Body of pancreas (tissue), 4 donors: ENCODE results near the gene LGALS3. TPM values are rescaled to one million over a fixed set of nuclear protein-coding genes. Genes with fewer than 3 reads are reported as not detected.

Source experiments
- ATAC-seq: fragments of 150-250 bp; one replicate; pipeline ENCODE4 v1.9.1; 2016
- DNase-seq, 4 donors: peaks; one replicate each; pipeline ENCODE4 v3.0.0-alpha.2; 2019
- H3K27ac ChIP-seq, 4 donors: fragments of 200-600 bp; sonication (generic); 1 replicate in 3 of 4; 2 replicates in 1 of 4; pipeline versions ENCODE4 v1.5.1 to v1.6.1; 2016 to 2019; ENCODE audit warnings: mild to moderate bottlenecking in 1 of 4, mixed read lengths in 1 of 4, moderate library complexity in 1 of 4
- H3K27me3 ChIP-seq, 2 donors: fragments of 200-600 bp; sonication (generic); one replicate each; pipeline ENCODE4 v1.6.0; 2016; ENCODE audit warnings: mild to moderate bottlenecking in 1 of 2
- H3K36me3 ChIP-seq, 2 donors: fragments of 200-600 bp; sonication (generic); replicated peaks in 1 of 2; 2 replicates each; pipeline ENCODE4 v1.5.1; 2016; ENCODE audit warnings: low read depth in 2 of 2; ENCODE audit not compliant: insufficient read depth in 1 of 2
- H3K4me1 ChIP-seq: fragments of 200-600 bp; sonication (generic); one replicate; pipeline ENCODE4 v1.6.0; 2016
- H3K4me3 ChIP-seq, 2 donors: fragments of 200-600 bp; sonication (generic); 1 replicate in 1 of 2; 2 replicates in 1 of 2; pipeline ENCODE4 v1.5.1; 2016 to 2019
- H3K9me3 ChIP-seq, 3 donors: fragments of 200-600 bp; sonication (generic); 1 replicate in 2 of 3; 2 replicates in 1 of 3; pipeline ENCODE4 v1.5.1; 2016
- CTCF ChIP-seq, 7 experiments: fragments of 450-650 bp in 4 of 7; fragments of 200-600 bp in 3 of 7; sonication (generic) in 3 of 7; IDR thresholded peaks; one replicate each; pipeline ENCODE4 v1.5.1; 2016 to 2019; ENCODE audit warnings: antibody characterized with exemption in 7 of 7
- POLR2A ChIP-seq, 3 donors: fragments of 450-650 bp; IDR thresholded peaks; one replicate each; pipeline ENCODE4 v1.6.1; 2016; ENCODE audit warnings: antibody characterized with exemption in 3 of 3, mild to moderate bottlenecking in 2 of 3
- whole genome bisulfite sequencing, 2 donors: methylation state at CpG; one replicate each; pipeline ENCODE4 v1.1.5; 2017; 5-methylcytosine and 5-hydroxymethylcytosine counted together
- intact Hi-C: fragments of 100-400 bp; cut with DNase I; formaldehyde crosslinking; loops from one replicate; pipeline ENCODE4 v1.15.1; 2023
- total RNA-seq, 2 donors: library from RNA; depleted of rRNA; stranded (reverse); fragments of >200 nt; gene quantifications; one replicate each; pipeline ENCODE4 v1.1.0, GENCODE V29; 2016

The LGALS3 gene
- total RNA-seq, 2 donors from 2014 or later: 53.4 to 145 TPM

GRCh38 chr14:55128386-55129085 lies 516 bp upstream of the LGALS3 start:
- intact Hi-C loops: no loop called here
- Histone ChIP-seq H3K4me3 (peak overlapping the region; percentile 31 to 57), H3K36me3 (no peaks in the 10 kb centered on the region), H3K27ac (peak overlapping the region; percentile 83 to 91 (median 88)), H3K9me3 (no peaks in the 10 kb centered on the region), H3K27me3 (no peaks in the 10 kb centered on the region), H3K4me1 (peaks cover 33% of the 10 kb centered on the region)
- ATAC-seq (no peak), DNase-seq (no peak)
- 21% methylated on average over 13 to 15 of the region's 20 CpGs for whole genome bisulfite sequencing, 2 donors
- TF ChIP-seq POLR2A (IDR thresholded peaks at IDR 0.05): peak in 2 of 3 donors; percentile 41 to 55
- TF ChIP-seq CTCF (IDR thresholded peaks at IDR 0.05): no peak

- peak overlapping the region; percentile 83 to 91 (median 88) for H3K27ac ChIP-seq
- 1% methylated on average over 13 to 48 of the region's 53 CpGs for WGBS, 2 donors
- H3K36me3 ChIP-seq: no peaks in the 10 kb centered on the region
- peaks cover 35% of the 10 kb centered on the region for H3K4me1 ChIP-seq
- peak overlapping the region; percentile 31 to 57 for H3K4me3 ChIP-seq
- DNase-seq (peak; percentile 60 to 71 (median 67)), ATAC-seq (peak; percentile 68)
- intact Hi-C loops: loop anchor here (5.0 kb wide), 1 partner anchor 37 kb away; no protein-coding TSS in a partner anchor
- TF ChIP-seq CTCF (IDR thresholded peaks at IDR 0.05) (no peak), POLR2A (IDR thresholded peaks at IDR 0.05) (peak in 2 of 3 donors; percentile 53 to 67)
- H3K9me3 ChIP-seq: no peaks in the 10 kb centered on the region
- H3K27me3 ChIP-seq: no peaks in the 10 kb centered on the region
These were observed 560 bp downstream of the LGALS3 start for GRCh38 chr14:55129428-55130195.

- DNase-seq (peak; percentile 17 to 39 (median 34)), ATAC-seq (peak; percentile 13)
- Histone ChIP-seq H3K4me3 (peak overlapping the region; percentile 31 to 57), H3K36me3 (no peaks in the 10 kb centered on the region), H3K9me3 (no peaks in the 10 kb centered on the region), H3K27me3 (no peaks in the 10 kb centered on the region), H3K4me1 (peaks cover 35% of the 10 kb centered on the region), H3K27ac (peak overlapping the region; percentile 83 to 91 (median 88))
- WGBS, 2 donors: 19 to 24% methylated on average over 10 of the region's 10 CpGs
- intact Hi-C loops: loop anchor here (5.0 kb wide), 1 partner anchor 38 kb away; no protein-coding TSS in a partner anchor
- TF ChIP-seq POLR2A (IDR thresholded peaks at IDR 0.05): no peak
- no peak for TF ChIP-seq CTCF (IDR thresholded peaks at IDR 0.05)
These were observed 1.1 kb downstream of the LGALS3 start for GRCh38 chr14:55130196-55130550.

- Histone ChIP-seq H3K4me3 (no peak overlapping the region), H3K9me3 (no peaks in the 10 kb centered on the region), H3K4me1 (peaks cover 35% of the 10 kb centered on the region), H3K27ac (no peak overlapping the region), H3K27me3 (no peaks in the 10 kb centered on the region), H3K36me3 (no peaks in the 10 kb centered on the region)
- intact Hi-C loops: loop anchor here (5.0 kb wide), 1 partner anchor 39 kb away; no protein-coding TSS in a partner anchor
- TF ChIP-seq CTCF (IDR thresholded peaks at IDR 0.05): no peak
- no peak for TF ChIP-seq POLR2A (IDR thresholded peaks at IDR 0.05)
- no peak for DNase-seq
- WGBS, 2 donors: 75 to 76% methylated on average over 7 of the region's 7 CpGs
- ATAC-seq: no peak
These were observed 2.5 kb downstream of the LGALS3 start for GRCh38 chr14:55131370-55132137.
